Measurements from ENCODE around the gene RIN3.

Gene RIN3

GRCh38 chr14:92499234-92499633 is 14.3 kb upstream of the RIN3 start:
- ChIA-PET CTCF (no interaction called here), POLR2A (no interaction called here)
- TF ChIP-seq TARDBP (IDR thresholded peaks at IDR 0.05) (no peak), SP1 (IDR thresholded peaks at IDR 0.05) (no peak)
- DNase-seq (ENCODE audit: extremely low spot score): no peak

- CTCF ChIA-PET: no interaction called here
- DNase-seq (ENCODE audit: extremely low spot score): no peak
- no peak for TF ChIP-seq HDGF (IDR thresholded peaks at IDR 0.05; ENCODE audit: borderline replicate concordance)
- no peak for TF ChIP-seq SP1 (IDR thresholded peaks at IDR 0.05)
- TF ChIP-seq SUZ12 (IDR thresholded peaks at IDR 0.05): no peak
- no peak for TF ChIP-seq LEF1 (IDR thresholded peaks at IDR 0.05; ENCODE audit: borderline replicate concordance)
- TF ChIP-seq ELF4 (IDR thresholded peaks at IDR 0.05): no peak
- TF ChIP-seq FOXA1 (IDR thresholded peaks at IDR 0.05): no peak
- POLR2A ChIA-PET: interaction anchor here (0.7 kb wide), 1 partner anchor 10 kb away, joined by 3 read pairs; no protein-coding TSS in a partner anchor
Observed at GRCh38 chr14:92500491-92500941, 13.1 kb upstream of the RIN3 start.

- no peak for DNase-seq (ENCODE audit: extremely low spot score)
- ChIA-PET CTCF (interaction anchor here (1.0 kb wide), 1 partner anchor 15 kb away, joined by 3 read pairs; no protein-coding TSS in a partner anchor), POLR2A (no interaction called here)
- TF ChIP-seq PKNOX1 (IDR thresholded peaks at IDR 0.05) (no peak), CTBP1 (IDR thresholded peaks at IDR 0.05; ENCODE audit: borderline replicate concordance) (no peak), ARNT (IDR thresholded peaks at IDR 0.05) (no peak), TARDBP (IDR thresholded peaks at IDR 0.05) (no peak), FOXM1 (IDR thresholded peaks at IDR 0.05; ENCODE audit: borderline replicate concordance) (no peak), NFRKB (IDR thresholded peaks at IDR 0.05) (no peak), SUZ12 (IDR thresholded peaks at IDR 0.05) (no peak), ELF4 (IDR thresholded peaks at IDR 0.05) (no peak), ZNF384 (IDR thresholded peaks at IDR 0.05) (no peak), BHLHE40 (IDR thresholded peaks at IDR 0.05; ENCODE audit: borderline replicate concordance) (no peak), L3MBTL2 (conservative IDR thresholded peaks at IDR 0.05) (no peak), FOXA1 (IDR thresholded peaks at IDR 0.05) (no peak), FOXK2 (IDR thresholded peaks at IDR 0.05) (no peak), HDGF (IDR thresholded peaks at IDR 0.05; ENCODE audit: borderline replicate concordance) (no peak), LEF1 (IDR thresholded peaks at IDR 0.05; ENCODE audit: borderline replicate concordance) (no peak), SP1 (IDR thresholded peaks at IDR 0.05) (no peak)
Observed at GRCh38 chr14:92501891-92502351, 11.7 kb upstream of the RIN3 start.

- TF ChIP-seq LEF1 (IDR thresholded peaks at IDR 0.05; ENCODE audit: borderline replicate concordance) (no peak), SP1 (IDR thresholded peaks at IDR 0.05) (no peak), FOXM1 (IDR thresholded peaks at IDR 0.05; ENCODE audit: borderline replicate concordance) (no peak), FOXK2 (IDR thresholded peaks at IDR 0.05) (no peak), ZNF384 (IDR thresholded peaks at IDR 0.05) (no peak), CTBP1 (IDR thresholded peaks at IDR 0.05; ENCODE audit: borderline replicate concordance) (no peak), BHLHE40 (IDR thresholded peaks at IDR 0.05; ENCODE audit: borderline replicate concordance) (no peak), HDGF (IDR thresholded peaks at IDR 0.05; ENCODE audit: borderline replicate concordance) (no peak), NFRKB (IDR thresholded peaks at IDR 0.05) (no peak), ELF4 (IDR thresholded peaks at IDR 0.05) (no peak)
- ChIA-PET POLR2A (no interaction called here), CTCF (no interaction called here)
- DNase-seq (ENCODE audit: extremely low spot score): no peak
Observed at GRCh38 chr14:92502541-92503286, 10.9 kb upstream of the RIN3 start.

GRCh38 chr14:92503756-92504491 is 9.7 kb upstream of the RIN3 start:
- TF ChIP-seq ELF4 (IDR thresholded peaks at IDR 0.05) (no peak), L3MBTL2 (conservative IDR thresholded peaks at IDR 0.05) (no peak), LEF1 (IDR thresholded peaks at IDR 0.05; ENCODE audit: borderline replicate concordance) (no peak), ZNF384 (IDR thresholded peaks at IDR 0.05) (no peak), FOXM1 (IDR thresholded peaks at IDR 0.05; ENCODE audit: borderline replicate concordance) (no peak), BHLHE40 (IDR thresholded peaks at IDR 0.05; ENCODE audit: borderline replicate concordance) (no peak), FOXA1 (IDR thresholded peaks at IDR 0.05) (no peak), SP1 (IDR thresholded peaks at IDR 0.05) (no peak)
- POLR2A ChIA-PET: no interaction called here
- CTCF ChIA-PET: no interaction called here
- no peak for DNase-seq (ENCODE audit: extremely low spot score)

GRCh38 chr14:92505826-92506225 is 7.8 kb upstream of the RIN3 start:
- ChIA-PET CTCF (no interaction called here), POLR2A (interaction anchor here (1.2 kb wide), 1 partner anchor 8 kb away, joined by 4 read pairs; no protein-coding TSS in a partner anchor)
- TF ChIP-seq CTBP1 (IDR thresholded peaks at IDR 0.05; ENCODE audit: borderline replicate concordance) (no peak), ELF4 (IDR thresholded peaks at IDR 0.05) (no peak), BHLHE40 (IDR thresholded peaks at IDR 0.05; ENCODE audit: borderline replicate concordance) (no peak), FOXK2 (IDR thresholded peaks at IDR 0.05) (no peak), TARDBP (IDR thresholded peaks at IDR 0.05) (no peak), PKNOX1 (IDR thresholded peaks at IDR 0.05) (no peak), HDGF (IDR thresholded peaks at IDR 0.05; ENCODE audit: borderline replicate concordance) (no peak), ARNT (IDR thresholded peaks at IDR 0.05) (no peak), FOXA1 (IDR thresholded peaks at IDR 0.05) (no peak), LEF1 (IDR thresholded peaks at IDR 0.05; ENCODE audit: borderline replicate concordance) (no peak), L3MBTL2 (conservative IDR thresholded peaks at IDR 0.05) (no peak), ZNF384 (IDR thresholded peaks at IDR 0.05) (no peak), FOXM1 (IDR thresholded peaks at IDR 0.05; ENCODE audit: borderline replicate concordance) (no peak), SUZ12 (IDR thresholded peaks at IDR 0.05) (no peak), SP1 (IDR thresholded peaks at IDR 0.05) (no peak), NFRKB (IDR thresholded peaks at IDR 0.05) (no peak)
- no peak for DNase-seq (ENCODE audit: extremely low spot score)
